H1 (cell line): ENCODE measurements around the gene CMTM5. TPM values are rescaled to one million over a fixed set of nuclear protein-coding genes. Genes with fewer than 3 reads are reported as not detected.

Experiments used
- ASH2L ChIP-seq: fragments of 200-600, 300-600 bp; sonication (generic); IDR thresholded peaks from one replicate; pipeline ENCODE4 v1.7.1; 2017; ENCODE audit warnings: low read length
- MAFK ChIP-seq: IDR thresholded peaks from 2 replicates; pipeline ENCODE4 v1.6.1; 2012; ENCODE audit warnings: low read depth, mild to moderate bottlenecking, improper control_type of control experiment, low read length
- SRF ChIP-seq: IDR thresholded peaks from 2 replicates; pipeline ENCODE4 v1.6.1; 2011; ENCODE audit warnings: mild to moderate bottlenecking, low read depth, low read length, moderate library complexity
- TEAD4 ChIP-seq: IDR thresholded peaks from 2 replicates; pipeline ENCODE4 v1.6.1; 2012; ENCODE audit warnings: low read depth, low read length, inconsistent platforms, mixed read lengths
- polyA plus RNA-seq, 7 experiments: library from polyadenylated mRNA; depleted of rRNA in 3 of 7; stranded (reverse) in 5 of 7; unstranded in 2 of 7; fragments of >200 nt in 5 of 7; fragments of 200-250 nt in 2 of 7; gene quantifications; 1 replicate in 5 of 7; 2 replicates in 1 of 7; 4 replicates in 1 of 7; pipeline versions ENCODE4 v1.2.1 to v1.2.3, GENCODE V29; 2011 to 2013; ENCODE audit warnings: missing spikeins in 2 of 7, mixed read lengths in 2 of 7
- total RNA-seq: library from RNA; stranded (reverse); fragmentation: NEBNext Ultra II Directional; extraction: Animal tissue kit (Norgen Biotek cat#: 25700); gene quantifications from 2 replicates; pipeline ENCODE4 v1.2.1, GENCODE V29; 2021
- TF ChIP-seq, protein P1 (sequence below): fragments of 300-600 bp; sonication (generic); IDR thresholded peaks from 2 replicates; pipeline ENCODE4 v1.7.1; 2012; ENCODE audit warnings: low read length, moderate library complexity, mild to moderate bottlenecking, inconsistent platforms; ENCODE audit not compliant: insufficient replicate concordance
- TF ChIP-seq, protein P2 (sequence below), 3 experiments: IDR thresholded peaks; 1 replicate in 2 of 3; 2 replicates in 1 of 3; pipeline versions ENCODE4 v1.5.1 to v1.6.1; 2011; ENCODE audit warnings: low read length in 3 of 3, mild to moderate bottlenecking in 3 of 3, inconsistent platforms in 2 of 3, low read depth in 1 of 3, moderate library complexity in 1 of 3; ENCODE audit not compliant: insufficient read depth in 1 of 3; ENCODE audit errors: control extremely low read depth in 1 of 3
- TF ChIP-seq, protein P3 (sequence below): IDR thresholded peaks from 2 replicates; pipeline ENCODE4 v1.6.1; 2012; ENCODE audit warnings: inconsistent platforms

The CMTM5 gene
- total and polyA plus RNA-seq, 2 of the 8 experiments (the other 6 are each of a cell fraction or from before 2014, with no cell fraction given) = 2.1 TPM; not detected in 1

DNA sequence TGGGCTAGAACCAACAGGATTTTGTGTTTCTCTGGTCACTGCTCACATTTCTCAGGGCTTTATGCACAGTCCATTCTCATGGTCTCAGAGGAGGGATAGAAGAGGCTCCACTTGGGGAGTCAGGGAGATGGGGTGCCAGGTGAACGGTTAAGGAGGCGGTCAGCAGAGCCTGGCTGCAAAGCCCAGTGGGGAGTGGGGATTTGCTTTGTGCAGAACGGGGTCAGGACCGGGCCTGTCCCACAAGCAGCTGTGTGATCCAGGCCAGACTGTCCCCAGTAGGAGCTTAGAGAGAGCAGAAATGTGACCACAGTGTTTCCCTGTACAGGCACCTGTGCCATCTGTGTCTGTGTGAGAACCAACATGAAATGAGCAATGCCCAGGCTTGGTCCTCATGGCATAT is 4.1 kb downstream of the CMTM5 start (continued):
- TF ChIP-seq, protein P1, sequence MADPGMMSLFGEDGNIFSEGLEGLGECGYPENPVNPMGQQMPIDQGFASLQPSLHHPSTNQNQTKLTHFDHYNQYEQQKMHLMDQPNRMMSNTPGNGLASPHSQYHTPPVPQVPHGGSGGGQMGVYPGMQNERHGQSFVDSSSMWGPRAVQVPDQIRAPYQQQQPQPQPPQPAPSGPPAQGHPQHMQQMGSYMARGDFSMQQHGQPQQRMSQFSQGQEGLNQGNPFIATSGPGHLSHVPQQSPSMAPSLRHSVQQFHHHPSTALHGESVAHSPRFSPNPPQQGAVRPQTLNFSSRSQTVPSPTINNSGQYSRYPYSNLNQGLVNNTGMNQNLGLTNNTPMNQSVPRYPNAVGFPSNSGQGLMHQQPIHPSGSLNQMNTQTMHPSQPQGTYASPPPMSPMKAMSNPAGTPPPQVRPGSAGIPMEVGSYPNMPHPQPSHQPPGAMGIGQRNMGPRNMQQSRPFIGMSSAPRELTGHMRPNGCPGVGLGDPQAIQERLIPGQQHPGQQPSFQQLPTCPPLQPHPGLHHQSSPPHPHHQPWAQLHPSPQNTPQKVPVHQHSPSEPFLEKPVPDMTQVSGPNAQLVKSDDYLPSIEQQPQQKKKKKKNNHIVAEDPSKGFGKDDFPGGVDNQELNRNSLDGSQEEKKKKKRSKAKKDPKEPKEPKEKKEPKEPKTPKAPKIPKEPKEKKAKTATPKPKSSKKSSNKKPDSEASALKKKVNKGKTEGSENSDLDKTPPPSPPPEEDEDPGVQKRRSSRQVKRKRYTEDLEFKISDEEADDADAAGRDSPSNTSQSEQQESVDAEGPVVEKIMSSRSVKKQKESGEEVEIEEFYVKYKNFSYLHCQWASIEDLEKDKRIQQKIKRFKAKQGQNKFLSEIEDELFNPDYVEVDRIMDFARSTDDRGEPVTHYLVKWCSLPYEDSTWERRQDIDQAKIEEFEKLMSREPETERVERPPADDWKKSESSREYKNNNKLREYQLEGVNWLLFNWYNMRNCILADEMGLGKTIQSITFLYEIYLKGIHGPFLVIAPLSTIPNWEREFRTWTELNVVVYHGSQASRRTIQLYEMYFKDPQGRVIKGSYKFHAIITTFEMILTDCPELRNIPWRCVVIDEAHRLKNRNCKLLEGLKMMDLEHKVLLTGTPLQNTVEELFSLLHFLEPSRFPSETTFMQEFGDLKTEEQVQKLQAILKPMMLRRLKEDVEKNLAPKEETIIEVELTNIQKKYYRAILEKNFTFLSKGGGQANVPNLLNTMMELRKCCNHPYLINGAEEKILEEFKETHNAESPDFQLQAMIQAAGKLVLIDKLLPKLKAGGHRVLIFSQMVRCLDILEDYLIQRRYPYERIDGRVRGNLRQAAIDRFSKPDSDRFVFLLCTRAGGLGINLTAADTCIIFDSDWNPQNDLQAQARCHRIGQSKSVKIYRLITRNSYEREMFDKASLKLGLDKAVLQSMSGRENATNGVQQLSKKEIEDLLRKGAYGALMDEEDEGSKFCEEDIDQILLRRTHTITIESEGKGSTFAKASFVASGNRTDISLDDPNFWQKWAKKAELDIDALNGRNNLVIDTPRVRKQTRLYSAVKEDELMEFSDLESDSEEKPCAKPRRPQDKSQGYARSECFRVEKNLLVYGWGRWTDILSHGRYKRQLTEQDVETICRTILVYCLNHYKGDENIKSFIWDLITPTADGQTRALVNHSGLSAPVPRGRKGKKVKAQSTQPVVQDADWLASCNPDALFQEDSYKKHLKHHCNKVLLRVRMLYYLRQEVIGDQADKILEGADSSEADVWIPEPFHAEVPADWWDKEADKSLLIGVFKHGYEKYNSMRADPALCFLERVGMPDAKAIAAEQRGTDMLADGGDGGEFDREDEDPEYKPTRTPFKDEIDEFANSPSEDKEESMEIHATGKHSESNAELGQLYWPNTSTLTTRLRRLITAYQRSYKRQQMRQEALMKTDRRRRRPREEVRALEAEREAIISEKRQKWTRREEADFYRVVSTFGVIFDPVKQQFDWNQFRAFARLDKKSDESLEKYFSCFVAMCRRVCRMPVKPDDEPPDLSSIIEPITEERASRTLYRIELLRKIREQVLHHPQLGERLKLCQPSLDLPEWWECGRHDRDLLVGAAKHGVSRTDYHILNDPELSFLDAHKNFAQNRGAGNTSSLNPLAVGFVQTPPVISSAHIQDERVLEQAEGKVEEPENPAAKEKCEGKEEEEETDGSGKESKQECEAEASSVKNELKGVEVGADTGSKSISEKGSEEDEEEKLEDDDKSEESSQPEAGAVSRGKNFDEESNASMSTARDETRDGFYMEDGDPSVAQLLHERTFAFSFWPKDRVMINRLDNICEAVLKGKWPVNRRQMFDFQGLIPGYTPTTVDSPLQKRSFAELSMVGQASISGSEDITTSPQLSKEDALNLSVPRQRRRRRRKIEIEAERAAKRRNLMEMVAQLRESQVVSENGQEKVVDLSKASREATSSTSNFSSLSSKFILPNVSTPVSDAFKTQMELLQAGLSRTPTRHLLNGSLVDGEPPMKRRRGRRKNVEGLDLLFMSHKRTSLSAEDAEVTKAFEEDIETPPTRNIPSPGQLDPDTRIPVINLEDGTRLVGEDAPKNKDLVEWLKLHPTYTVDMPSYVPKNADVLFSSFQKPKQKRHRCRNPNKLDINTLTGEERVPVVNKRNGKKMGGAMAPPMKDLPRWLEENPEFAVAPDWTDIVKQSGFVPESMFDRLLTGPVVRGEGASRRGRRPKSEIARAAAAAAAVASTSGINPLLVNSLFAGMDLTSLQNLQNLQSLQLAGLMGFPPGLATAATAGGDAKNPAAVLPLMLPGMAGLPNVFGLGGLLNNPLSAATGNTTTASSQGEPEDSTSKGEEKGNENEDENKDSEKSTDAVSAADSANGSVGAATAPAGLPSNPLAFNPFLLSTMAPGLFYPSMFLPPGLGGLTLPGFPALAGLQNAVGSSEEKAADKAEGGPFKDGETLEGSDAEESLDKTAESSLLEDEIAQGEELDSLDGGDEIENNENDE = no peak
- TF ChIP-seq, protein P2, sequence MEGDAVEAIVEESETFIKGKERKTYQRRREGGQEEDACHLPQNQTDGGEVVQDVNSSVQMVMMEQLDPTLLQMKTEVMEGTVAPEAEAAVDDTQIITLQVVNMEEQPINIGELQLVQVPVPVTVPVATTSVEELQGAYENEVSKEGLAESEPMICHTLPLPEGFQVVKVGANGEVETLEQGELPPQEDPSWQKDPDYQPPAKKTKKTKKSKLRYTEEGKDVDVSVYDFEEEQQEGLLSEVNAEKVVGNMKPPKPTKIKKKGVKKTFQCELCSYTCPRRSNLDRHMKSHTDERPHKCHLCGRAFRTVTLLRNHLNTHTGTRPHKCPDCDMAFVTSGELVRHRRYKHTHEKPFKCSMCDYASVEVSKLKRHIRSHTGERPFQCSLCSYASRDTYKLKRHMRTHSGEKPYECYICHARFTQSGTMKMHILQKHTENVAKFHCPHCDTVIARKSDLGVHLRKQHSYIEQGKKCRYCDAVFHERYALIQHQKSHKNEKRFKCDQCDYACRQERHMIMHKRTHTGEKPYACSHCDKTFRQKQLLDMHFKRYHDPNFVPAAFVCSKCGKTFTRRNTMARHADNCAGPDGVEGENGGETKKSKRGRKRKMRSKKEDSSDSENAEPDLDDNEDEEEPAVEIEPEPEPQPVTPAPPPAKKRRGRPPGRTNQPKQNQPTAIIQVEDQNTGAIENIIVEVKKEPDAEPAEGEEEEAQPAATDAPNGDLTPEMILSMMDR (IDR thresholded peaks at IDR 0.05; ENCODE audit: control extremely low read depth in 1 of 3, insufficient read depth in 1 of 3, low read depth in 1 of 3, low read length in 3 of 3) = no peak
- TF ChIP-seq ASH2L = no peak
- TF ChIP-seq, protein P3, sequence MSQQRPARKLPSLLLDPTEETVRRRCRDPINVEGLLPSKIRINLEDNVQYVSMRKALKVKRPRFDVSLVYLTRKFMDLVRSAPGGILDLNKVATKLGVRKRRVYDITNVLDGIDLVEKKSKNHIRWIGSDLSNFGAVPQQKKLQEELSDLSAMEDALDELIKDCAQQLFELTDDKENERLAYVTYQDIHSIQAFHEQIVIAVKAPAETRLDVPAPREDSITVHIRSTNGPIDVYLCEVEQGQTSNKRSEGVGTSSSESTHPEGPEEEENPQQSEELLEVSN = no peak
- no peak for TF ChIP-seq TEAD4
- TF ChIP-seq MAFK = no peak
- no peak for TF ChIP-seq SRF
